G401 (cell line): Measurements from ENCODE around the gene NR2C2AP. TPM values are rescaled to one million over a fixed set of nuclear protein-coding genes. Genes with fewer than 3 reads are reported as not detected.

ENCODE experiments used
- DNase-seq: peaks from one replicate; pipeline ENCODE4 v3.0.0-alpha.2; 2015; ENCODE audit warnings: low spot score
- in situ Hi-C: cut with HindIII; loops from 2 replicates; pipeline ENCODE4 v1.10.0; 2016; ENCODE audit warnings: low sequenced_read_pairs, mixed read lengths
- total RNA-seq: library from RNA; depleted of rRNA; stranded (reverse); fragments of >200 nt; shearing (Covaris generic); gene quantifications from 2 replicates; pipeline ENCODE4 v1.2.3, GENCODE V29; 2014; rRNA removed

NR2C2AP gene
- total RNA-seq, 1 experiment from 2014 or later, result 22.2 TPM

- no peak for DNase-seq
- in situ Hi-C loops, result no loop called here
These were observed 42.7 kb downstream of the NR2C2AP start for GRCh38 chr19:19160461-19161035.

GRCh38 chr19:19159534-19159933, 43.7 kb downstream of the NR2C2AP start:
- no peak for DNase-seq
- in situ Hi-C loops, result no loop called here

- in situ Hi-C loops, result no loop called here
- DNase-seq, result no peak
These were observed 45.4 kb downstream of the NR2C2AP start for GRCh38 chr19:19157808-19158207.

- DNase-seq, result no peak
- in situ Hi-C loops, result no loop called here
These were observed 47.6 kb downstream of the NR2C2AP start for GRCh38 chr19:19155495-19156219.

GRCh38 chr19:19154768-19155494, 48.3 kb downstream of the NR2C2AP start:
- no peak for DNase-seq
- in situ Hi-C loops, result no loop called here

- in situ Hi-C loops, result no loop called here
- no peak for DNase-seq
These were observed 50.4 kb downstream of the NR2C2AP start for GRCh38 chr19:19152668-19153384.

GRCh38 chr19:19151418-19151817, 51.8 kb downstream of the NR2C2AP start:
- in situ Hi-C loops, result no loop called here
- no peak for DNase-seq

Other genes with a start within 250 kb of the NR2C2AP start
- gene SUGP2, start 169.9 kb downstream of the NR2C2AP start, total RNA-seq, result 37.5 and 62.9 TPM in 2 replicates
- gene ARMC6, start 169.8 kb downstream of the NR2C2AP start, total RNA-seq, result 86.0 and 90.0 TPM in 2 replicates
- gene SLC25A42, start 139.4 kb downstream of the NR2C2AP start, total RNA-seq, result 2.3 and 3.0 TPM in 2 replicates
- gene TMEM161A, start 64.9 kb downstream of the NR2C2AP start, total RNA-seq, result 58.0 and 60.2 TPM in 2 replicates
- 2.9 TPM in 1 of 2 replicates, not detected in the other for gene MEF2B, start 33.2 kb downstream of the NR2C2AP start, total RNA-seq
- gene BORCS8, start 11.3 kb downstream of the NR2C2AP start, total RNA-seq, result 21.4 and 30.2 TPM in 2 replicates
- gene RFXANK, start 11.2 kb downstream of the NR2C2AP start, total RNA-seq, result 131 and 162 TPM in 2 replicates
- 0.37 TPM in 1 of 2 replicates, not detected in the other for gene NCAN, start 8.5 kb upstream of the NR2C2AP start, total RNA-seq
- gene TM6SF2, start 69.9 kb upstream of the NR2C2AP start, total RNA-seq, result 2.2 TPM in 1 of 2 replicates, not detected in the other
- gene SUGP1, start 117.1 kb upstream of the NR2C2AP start, total RNA-seq, result 37.2 and 65.6 TPM in 2 replicates
- 18.2 and 25.5 TPM in 2 replicates for gene MAU2, start 117.4 kb upstream of the NR2C2AP start, total RNA-seq
- 47.2 and 80.3 TPM in 2 replicates for gene GATAD2A, start 202.3 kb upstream of the NR2C2AP start, total RNA-seq